ENCODE measurements around the gene LRP2.

The LRP2 gene

DNA sequence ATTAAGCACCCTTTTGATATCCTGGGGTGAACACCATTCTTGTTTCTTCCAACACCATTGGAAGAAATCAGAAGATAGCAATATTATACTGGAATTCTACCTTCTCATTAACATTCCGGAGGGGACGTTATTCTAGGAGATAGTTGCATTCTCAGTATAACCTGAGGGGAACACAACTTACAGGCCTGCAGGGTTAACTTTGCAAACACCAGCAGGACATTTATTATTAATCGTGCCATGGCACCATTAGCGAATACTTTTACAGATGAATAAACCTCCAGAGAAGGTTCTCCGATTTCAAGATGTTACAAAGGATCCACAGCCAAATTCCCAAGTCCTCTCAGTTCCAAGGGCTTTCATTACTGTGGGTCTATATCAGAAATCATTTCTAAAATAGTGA is 184.0 kb downstream of the LRP2 start:
- TF ChIP-seq, protein P1, sequence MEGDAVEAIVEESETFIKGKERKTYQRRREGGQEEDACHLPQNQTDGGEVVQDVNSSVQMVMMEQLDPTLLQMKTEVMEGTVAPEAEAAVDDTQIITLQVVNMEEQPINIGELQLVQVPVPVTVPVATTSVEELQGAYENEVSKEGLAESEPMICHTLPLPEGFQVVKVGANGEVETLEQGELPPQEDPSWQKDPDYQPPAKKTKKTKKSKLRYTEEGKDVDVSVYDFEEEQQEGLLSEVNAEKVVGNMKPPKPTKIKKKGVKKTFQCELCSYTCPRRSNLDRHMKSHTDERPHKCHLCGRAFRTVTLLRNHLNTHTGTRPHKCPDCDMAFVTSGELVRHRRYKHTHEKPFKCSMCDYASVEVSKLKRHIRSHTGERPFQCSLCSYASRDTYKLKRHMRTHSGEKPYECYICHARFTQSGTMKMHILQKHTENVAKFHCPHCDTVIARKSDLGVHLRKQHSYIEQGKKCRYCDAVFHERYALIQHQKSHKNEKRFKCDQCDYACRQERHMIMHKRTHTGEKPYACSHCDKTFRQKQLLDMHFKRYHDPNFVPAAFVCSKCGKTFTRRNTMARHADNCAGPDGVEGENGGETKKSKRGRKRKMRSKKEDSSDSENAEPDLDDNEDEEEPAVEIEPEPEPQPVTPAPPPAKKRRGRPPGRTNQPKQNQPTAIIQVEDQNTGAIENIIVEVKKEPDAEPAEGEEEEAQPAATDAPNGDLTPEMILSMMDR (IDR thresholded peaks at IDR 0.05; ENCODE audit: control extremely low read depth, extremely low read depth, low read depth, missing control alignments), result no peak
- CTCF ChIA-PET, result no interaction called here
- POLR2A ChIA-PET, result no interaction called here
- no peak for DNase-seq (ENCODE audit: extremely low spot score)

- POLR2A ChIA-PET, result no interaction called here
- TF ChIP-seq, protein P1 (IDR thresholded peaks at IDR 0.05; ENCODE audit: control extremely low read depth, extremely low read depth, low read depth, missing control alignments), result no peak
- CTCF ChIA-PET, result no interaction called here
- DNase-seq (ENCODE audit: extremely low spot score), result no peak
Observed at GRCh38 chr2:169175112-169175511, 187.2 kb downstream of the LRP2 start.

GRCh38 chr2:169173876-169174275 is 188.5 kb downstream of the LRP2 start:
- DNase-seq (ENCODE audit: extremely low spot score), result no peak
- POLR2A ChIA-PET, result no interaction called here

DNA sequence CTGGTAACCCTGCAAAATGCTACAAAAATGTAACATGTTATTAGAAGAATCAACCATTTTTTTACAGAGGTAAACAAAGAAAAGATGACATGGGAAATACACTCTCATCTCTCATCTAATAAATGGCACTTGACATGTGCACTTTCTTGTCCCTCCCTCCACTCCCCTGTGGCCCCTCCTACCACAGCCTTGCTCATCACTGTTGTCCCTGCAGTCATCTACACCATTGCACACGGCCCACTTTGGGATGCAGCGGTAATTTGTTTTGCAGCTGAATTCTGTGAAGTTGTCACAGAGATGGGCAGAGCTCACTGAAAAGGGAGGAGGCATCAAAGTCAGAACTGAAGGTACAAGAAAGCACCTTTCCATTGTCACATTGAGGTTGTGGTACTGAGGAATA is 189.4 kb downstream of the LRP2 start:
- TF ChIP-seq, protein P1 (IDR thresholded peaks at IDR 0.05; ENCODE audit: control extremely low read depth, extremely low read depth, low read depth, missing control alignments), result no peak
- CTCF ChIA-PET, result no interaction called here
- no peak for DNase-seq (ENCODE audit: extremely low spot score)
- POLR2A ChIA-PET, result no interaction called here

More at GRCh38 chr2:169173876-169174275, 188.5 kb downstream of the LRP2 start:
- TF ChIP-seq, protein P1 (IDR thresholded peaks at IDR 0.05; ENCODE audit: control extremely low read depth, extremely low read depth, low read depth, missing control alignments), result no peak
- CTCF ChIA-PET, result interaction anchor here (1.0 kb wide), 1 partner anchor 23 kb away, joined by 3 read pairs; no protein-coding TSS in a partner anchor

DNA sequence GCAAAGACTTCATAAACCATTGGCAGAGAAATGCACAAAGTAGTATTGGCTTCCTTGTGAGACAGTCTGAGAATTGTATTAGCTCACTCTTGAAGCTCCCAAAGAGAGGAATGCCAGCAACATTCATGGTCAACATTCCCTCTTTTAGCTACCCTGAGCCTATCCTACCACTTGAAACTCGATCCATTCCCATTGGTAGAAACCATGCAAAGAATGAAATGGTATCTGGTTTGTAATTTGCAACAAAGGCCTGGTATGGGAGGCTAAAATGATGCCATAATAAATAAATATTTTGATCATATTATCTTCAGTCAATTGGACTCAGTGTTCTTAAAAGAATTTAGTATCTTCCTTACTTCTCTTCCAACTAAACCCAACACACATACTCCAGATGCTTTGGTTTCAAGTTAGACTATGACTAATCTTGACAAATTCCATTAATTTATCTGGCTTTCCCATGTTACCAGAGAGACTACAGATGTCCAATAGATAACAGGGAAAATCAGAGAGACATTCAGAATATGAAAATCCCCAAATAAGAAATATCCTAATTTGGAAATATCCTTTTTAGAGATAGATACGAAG is 190.1 kb downstream of the LRP2 start:
- no peak for DNase-seq (ENCODE audit: extremely low spot score)
- ChIA-PET POLR2A (no interaction called here), CTCF (interaction anchor here (1.4 kb wide), 1 partner anchor 17 kb away, joined by 4 read pairs; no protein-coding TSS in a partner anchor)
- TF ChIP-seq, protein P1 (IDR thresholded peaks at IDR 0.05; ENCODE audit: control extremely low read depth, extremely low read depth, low read depth, missing control alignments), result no peak

- DNase-seq (ENCODE audit: extremely low spot score), result no peak
- POLR2A ChIA-PET, result no interaction called here
Observed at GRCh38 chr2:169165791-169166190, 196.5 kb downstream of the LRP2 start.

More at GRCh38 chr2:169165791-169166190, 196.5 kb downstream of the LRP2 start:
- TF ChIP-seq, protein P1 (IDR thresholded peaks at IDR 0.05; ENCODE audit: control extremely low read depth, extremely low read depth, low read depth, missing control alignments), result no peak
- CTCF ChIA-PET, result interaction anchor here (1.1 kb wide), 1 partner anchor 81 kb away, joined by 3 read pairs; no protein-coding TSS in a partner anchor
